Stimulated activated memory B cell treated with anti-CD40 and anti-IgM and Interleukin-4, amounts not matched to agents 10 μg/mL and 1 μg/mL and 100 μg/mL, for 72 hours (primary cell): ENCODE results near the gene NAXD.
A peak's percentile ranks its signal among the peaks of the same experiment; 100 is the strongest.

Experiments
- ATAC-seq: fragments of 150-1000 bp; cut with Tn5 transposase; 2 replicates; pipeline ENCODE4 v1.10.0; 2021
- H3K27ac Mint-ChIP-seq: one replicate; pipeline ENCODE4 v1.8.0; 2022; ENCODE audit warnings: mild to moderate bottlenecking, mixed read lengths
- H3K27me3 Mint-ChIP-seq: one replicate; pipeline ENCODE4 v1.8.0; 2022; ENCODE audit warnings: mixed read lengths
- H3K36me3 Mint-ChIP-seq: one replicate; pipeline ENCODE4 v1.8.0; 2022; ENCODE audit warnings: mixed read lengths
- H3K4me1 Mint-ChIP-seq: one replicate; pipeline ENCODE4 v1.8.0; 2022; ENCODE audit warnings: mixed read lengths
- H3K4me3 Mint-ChIP-seq: one replicate; pipeline ENCODE4 v1.8.0; 2022; ENCODE audit warnings: mild to moderate bottlenecking, moderate library complexity, mixed read lengths
- H3K9me3 Mint-ChIP-seq: one replicate; pipeline ENCODE4 v1.8.0; 2022; ENCODE audit warnings: mixed read lengths

The NAXD gene

DNA sequence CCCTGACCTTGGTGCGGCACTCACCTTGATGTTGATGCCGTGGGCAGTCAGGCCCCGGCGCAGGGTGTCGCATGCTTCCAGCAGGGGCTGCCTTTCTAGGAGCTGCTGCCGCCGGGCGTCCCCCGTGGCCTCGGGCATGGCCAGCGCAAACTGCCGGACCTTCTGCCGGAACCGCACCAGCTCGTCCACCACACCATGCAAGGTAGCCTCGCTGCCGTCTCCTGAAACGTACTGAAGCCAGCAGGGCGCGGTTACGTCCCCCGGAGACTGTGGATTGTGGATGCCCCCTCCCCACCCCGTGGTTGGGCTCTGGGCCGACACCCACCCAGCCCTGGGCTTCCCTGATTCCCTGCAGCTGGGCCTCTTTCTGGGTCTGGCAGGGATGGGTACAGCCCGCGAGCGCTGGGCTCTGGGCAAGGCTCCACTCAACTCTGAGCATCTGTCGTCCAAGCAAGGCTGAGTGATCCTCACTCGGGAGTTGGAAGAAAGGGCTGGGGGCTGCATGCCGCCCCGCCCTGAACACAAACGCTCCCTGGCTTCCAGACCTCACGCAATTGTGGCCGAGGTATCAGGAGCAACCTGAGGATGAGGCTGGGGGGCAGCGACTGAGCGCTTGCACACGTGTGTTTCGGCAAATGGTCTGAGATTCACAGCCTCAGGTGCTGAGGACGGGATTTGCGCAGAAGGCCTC, 27.1 kb downstream of the NAXD start:
- no peak for ATAC-seq
- no peaks in the 10 kb centered on the region for H3K9me3 Mint-ChIP-seq
- peaks cover 27% of the 10 kb centered on the region for H3K4me1 Mint-ChIP-seq
- no peak overlapping the region for H3K4me3 Mint-ChIP-seq
- H3K36me3 Mint-ChIP-seq: peaks cover 49% of the 10 kb centered on the region
- no peaks in the 10 kb centered on the region for H3K27me3 Mint-ChIP-seq
- H3K27ac Mint-ChIP-seq: no peak overlapping the region

DNA sequence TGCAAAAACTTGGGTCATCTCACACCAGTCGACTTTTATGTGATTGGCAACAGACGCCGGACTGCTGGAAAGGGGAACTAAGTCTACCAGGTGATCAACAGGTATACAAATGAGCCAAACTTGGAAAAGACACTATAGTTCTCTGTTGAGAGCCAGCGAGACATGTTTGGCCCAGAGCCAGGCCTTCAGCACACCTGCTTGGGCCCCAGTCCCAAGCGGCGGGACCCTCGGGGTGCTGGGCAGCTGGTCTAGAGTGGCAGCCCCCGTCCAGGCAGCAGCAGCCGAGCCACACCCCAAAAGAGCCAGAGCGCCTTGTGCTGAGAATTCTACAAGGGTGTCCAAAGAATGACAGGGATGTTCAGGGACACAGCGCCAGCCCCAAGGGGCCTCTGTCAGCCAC, 28.0 kb downstream of the NAXD start:
- Mint-ChIP-seq H3K9me3 (no peaks in the 10 kb centered on the region), H3K27me3 (no peaks in the 10 kb centered on the region), H3K4me3 (no peak overlapping the region), H3K4me1 (peaks cover 27% of the 10 kb centered on the region), H3K36me3 (peaks cover 46% of the 10 kb centered on the region), H3K27ac (no peak overlapping the region)
- ATAC-seq: no peak

DNA sequence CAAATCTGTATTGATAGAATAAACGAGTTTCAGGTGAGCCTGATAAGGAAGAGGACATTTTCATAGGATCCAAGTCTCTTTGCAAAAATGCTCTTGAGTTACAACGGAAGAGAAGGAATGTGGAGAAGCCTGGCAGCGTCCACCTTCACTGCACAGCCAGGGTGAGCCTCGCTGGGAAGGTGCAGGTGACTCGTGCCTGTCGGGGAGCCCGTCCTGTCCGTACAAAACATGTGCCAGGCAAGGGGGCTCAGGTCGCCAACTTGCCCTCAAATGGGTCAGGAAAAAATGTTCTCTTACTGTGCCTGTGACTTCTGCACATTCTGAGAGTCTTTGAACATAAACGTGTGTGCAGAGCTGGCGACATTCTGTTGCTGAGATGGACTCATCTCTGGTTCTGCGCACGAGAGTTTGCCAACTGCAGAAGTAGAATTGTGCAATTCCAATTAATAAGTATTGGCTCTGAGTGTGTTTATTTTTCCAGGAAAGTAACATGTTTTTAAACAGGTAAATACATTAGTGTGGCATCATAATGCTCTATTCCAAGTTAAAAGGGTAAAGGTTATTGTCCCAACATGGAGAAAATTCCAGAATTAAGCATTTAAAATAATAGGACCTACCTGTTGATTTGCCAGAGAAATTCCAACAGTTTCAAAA, 28.6 kb downstream of the NAXD start:
- no peaks in the 10 kb centered on the region for H3K27me3 Mint-ChIP-seq
- no peak overlapping the region for H3K27ac Mint-ChIP-seq
- H3K9me3 Mint-ChIP-seq: no peaks in the 10 kb centered on the region
- H3K36me3 Mint-ChIP-seq: peaks cover 46% of the 10 kb centered on the region
- peaks cover 28% of the 10 kb centered on the region for H3K4me1 Mint-ChIP-seq
- no peak for ATAC-seq
- H3K4me3 Mint-ChIP-seq: no peak overlapping the region

DNA sequence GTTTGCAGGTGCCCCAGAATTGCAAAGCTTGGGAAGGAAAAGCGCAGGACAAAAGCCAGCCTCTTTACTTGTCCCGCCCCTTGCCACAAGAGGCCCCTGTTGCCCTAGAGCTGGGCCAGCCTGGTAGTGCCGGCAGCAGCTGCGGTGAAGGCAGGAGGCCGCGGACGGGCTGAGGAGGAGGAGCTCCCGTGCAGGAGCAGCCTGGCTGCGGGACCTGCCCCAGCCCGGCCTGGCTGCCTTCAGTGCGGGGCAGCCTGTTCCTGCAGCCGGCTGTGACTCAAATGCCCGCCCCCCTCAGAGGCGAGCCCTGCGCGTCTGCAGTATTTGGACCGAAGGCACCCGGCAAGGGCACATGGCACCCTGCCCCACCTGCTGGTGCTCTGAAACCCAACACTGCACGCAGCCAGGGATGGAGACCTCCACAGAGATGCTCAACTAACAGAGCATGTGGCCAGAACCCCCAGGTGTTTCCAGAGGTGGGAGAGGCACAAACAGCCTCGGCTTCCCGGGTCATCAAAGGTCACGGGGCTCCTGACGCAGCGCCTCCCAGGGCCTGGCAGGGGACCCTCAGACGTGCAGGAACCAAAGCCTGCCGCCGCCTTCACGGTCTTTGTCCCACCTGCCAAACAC, 29.7 kb downstream of the NAXD start:
- ATAC-seq: peak; percentile 90
- H3K27ac Mint-ChIP-seq: no peak overlapping the region
- no peak overlapping the region for H3K4me3 Mint-ChIP-seq
- H3K36me3 Mint-ChIP-seq: peaks cover 44% of the 10 kb centered on the region
- peaks cover 35% of the 10 kb centered on the region for H3K4me1 Mint-ChIP-seq
- no peaks in the 10 kb centered on the region for H3K27me3 Mint-ChIP-seq
- H3K9me3 Mint-ChIP-seq: no peaks in the 10 kb centered on the region

DNA sequence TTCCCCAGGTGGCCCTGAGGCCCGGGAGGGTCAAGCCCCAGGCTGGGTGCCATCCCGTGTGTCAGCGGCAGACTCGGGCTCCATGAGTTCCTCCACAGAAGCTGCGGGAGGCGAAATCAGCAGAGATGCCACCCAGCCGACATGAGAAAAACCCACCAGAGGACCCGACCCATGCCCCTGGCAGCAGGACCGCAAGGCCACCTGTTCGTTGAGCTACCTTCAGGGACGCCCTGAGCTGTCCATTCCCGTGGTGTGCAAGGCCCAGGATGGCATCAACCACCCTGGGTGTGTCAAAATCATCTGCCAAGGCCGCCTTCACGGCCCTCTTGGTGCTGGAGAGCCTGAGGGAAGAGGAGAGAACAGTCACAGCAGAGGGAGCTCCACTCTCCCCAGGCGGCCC, 30.4 kb downstream of the NAXD start:
- no peak for ATAC-seq
- H3K27me3 Mint-ChIP-seq: no peaks in the 10 kb centered on the region
- H3K4me1 Mint-ChIP-seq: peaks cover 28% of the 10 kb centered on the region
- H3K27ac Mint-ChIP-seq: no peak overlapping the region
- no peak overlapping the region for H3K4me3 Mint-ChIP-seq
- no peaks in the 10 kb centered on the region for H3K9me3 Mint-ChIP-seq
- peaks cover 43% of the 10 kb centered on the region for H3K36me3 Mint-ChIP-seq

DNA sequence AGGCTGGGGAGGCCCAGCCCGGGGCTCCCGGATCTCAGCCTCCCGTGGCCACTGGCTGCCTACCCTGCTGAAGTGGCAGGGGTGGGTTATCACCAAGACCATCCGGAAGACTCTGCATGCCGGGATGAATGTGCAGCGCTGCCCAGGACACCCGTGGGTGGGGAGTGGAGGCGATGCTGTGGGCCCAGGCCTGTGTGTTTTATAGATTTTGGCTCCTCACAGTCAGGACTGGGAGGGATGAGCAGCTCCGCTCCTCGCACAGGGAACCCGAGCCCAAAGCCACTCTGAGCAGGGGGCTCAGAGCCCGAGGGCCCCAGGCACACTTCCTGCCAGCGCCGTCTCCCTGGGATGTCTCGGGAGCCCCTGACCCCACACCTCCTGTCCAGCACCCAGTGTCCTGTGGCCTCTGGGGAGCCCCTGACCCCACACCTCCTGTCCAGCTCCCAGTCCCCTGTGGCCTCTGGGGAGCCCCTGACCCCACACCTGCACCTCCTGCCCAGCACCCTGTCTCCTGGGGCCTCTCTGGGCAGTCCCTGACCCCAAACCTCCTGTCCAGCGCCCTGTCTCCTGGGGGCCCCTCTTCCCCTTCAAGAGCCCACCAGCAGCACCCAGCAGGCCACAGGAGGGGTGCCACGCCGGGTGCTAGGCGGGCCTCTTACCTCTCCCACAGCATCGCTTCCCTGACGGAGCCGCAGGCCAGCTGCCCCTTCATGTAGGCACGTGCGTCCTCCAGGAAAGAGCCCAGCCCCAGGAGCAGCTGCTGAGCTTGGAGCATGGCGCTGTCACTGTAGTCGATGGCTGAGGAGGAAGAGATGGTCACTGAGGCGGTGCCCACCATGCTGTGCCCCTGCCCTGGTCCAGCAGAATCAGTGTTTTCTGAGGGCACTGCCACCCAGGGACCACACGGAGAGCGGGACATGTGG, 31.4 kb downstream of the NAXD start:
- H3K4me3 Mint-ChIP-seq: no peak overlapping the region
- no peaks in the 10 kb centered on the region for H3K27me3 Mint-ChIP-seq
- ATAC-seq: no peak
- no peak overlapping the region for H3K27ac Mint-ChIP-seq
- peaks cover 36% of the 10 kb centered on the region for H3K4me1 Mint-ChIP-seq
- H3K9me3 Mint-ChIP-seq: no peaks in the 10 kb centered on the region
- H3K36me3 Mint-ChIP-seq: peaks cover 40% of the 10 kb centered on the region

DNA sequence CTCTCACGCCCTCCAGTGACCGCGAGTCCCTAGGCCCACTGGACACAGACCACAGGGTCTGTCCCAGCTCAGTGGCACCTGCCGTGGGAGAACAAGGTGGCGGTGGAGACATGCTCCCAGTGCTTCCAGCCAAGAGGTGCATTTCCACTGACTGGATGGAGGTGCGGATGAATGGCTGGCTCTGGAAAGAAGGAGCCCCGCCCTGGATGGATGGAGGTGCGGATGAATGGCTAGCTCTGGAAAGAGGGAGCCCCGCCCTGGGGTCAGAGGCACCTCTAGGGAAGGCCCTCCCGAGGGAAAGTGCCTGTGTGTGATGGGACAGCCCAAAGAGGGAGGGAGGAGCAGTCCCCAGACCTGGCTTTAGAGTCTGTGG, 32.0 kb downstream of the NAXD start:
- Mint-ChIP-seq H3K4me1 (peaks cover 42% of the 10 kb centered on the region), H3K27me3 (no peaks in the 10 kb centered on the region), H3K36me3 (peaks cover 40% of the 10 kb centered on the region), H3K4me3 (no peak overlapping the region), H3K9me3 (no peaks in the 10 kb centered on the region), H3K27ac (peak overlapping the region; percentile 39)
- ATAC-seq: no peak

DNA sequence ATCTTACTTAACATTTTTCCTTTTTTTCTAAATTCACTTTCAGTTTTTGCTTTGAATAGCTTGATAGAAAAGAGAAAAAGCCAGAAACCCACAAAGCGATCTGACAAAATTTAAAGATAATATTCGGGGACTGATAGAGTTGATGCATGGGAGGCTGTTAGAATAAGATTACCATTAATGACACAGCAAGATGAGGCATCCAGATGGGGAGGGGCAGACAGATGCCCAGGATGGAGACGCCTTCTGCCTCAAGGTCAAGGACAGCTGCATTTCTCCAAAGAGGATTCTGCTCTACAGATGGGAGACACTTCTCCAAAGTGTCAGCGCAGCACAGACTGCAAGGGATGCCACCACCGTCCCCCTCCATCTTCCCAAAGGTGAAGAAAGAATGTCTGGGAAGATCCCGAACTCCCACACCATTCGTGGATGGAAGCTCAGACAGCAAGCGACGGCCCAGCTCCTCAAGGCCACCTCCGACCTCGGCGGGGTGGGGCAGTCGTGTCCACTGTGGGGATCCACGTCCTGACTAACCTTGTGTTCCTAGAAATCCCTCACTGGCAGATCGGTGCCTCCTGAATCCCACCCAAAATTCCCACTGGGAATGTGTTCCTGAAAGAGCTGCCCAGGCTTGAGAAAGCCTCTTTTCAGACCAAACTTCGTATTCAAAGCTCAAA, 32.9 kb downstream of the NAXD start:
- Mint-ChIP-seq H3K27ac (peak overlapping the region; percentile 39), H3K4me1 (peaks cover 49% of the 10 kb centered on the region)

DNA sequence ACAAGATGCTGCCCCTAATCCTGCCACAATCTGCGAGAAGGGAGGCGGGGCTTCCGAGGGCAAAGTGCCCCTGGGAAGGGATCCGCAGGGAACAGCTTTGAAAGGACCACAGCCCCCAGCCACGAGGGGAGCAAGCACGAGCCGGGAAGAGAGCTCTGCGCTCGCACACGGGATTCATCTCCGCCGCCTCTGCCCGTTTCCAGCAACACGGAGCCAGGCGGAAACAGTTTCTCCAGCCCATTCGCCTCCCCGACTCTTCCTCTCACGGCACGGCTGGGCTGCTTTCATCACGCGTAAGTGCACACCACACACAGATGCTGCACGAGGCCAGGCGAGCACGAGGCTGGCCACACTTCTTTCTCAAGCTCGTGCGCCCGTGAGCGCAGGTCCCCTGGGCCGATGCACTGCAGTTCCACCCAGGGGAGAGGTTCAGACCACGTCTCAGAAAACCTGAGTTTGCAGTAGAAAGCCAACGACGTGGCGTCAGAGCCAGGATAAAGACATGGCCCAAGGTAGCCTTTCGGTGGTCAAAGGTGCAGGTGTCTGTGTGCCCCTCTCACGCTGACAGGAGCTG, 33.6 kb downstream of the NAXD start:
- Mint-ChIP-seq H3K9me3 (no peaks in the 10 kb centered on the region), H3K4me1 (peaks cover 52% of the 10 kb centered on the region), H3K36me3 (peaks cover 38% of the 10 kb centered on the region), H3K27ac (no peak overlapping the region), H3K4me3 (no peak overlapping the region), H3K27me3 (no peaks in the 10 kb centered on the region)
- no peak for ATAC-seq

More for the DNA sequence above, 32.9 kb downstream of the NAXD start:
- no peak for ATAC-seq
- no peaks in the 10 kb centered on the region for H3K27me3 Mint-ChIP-seq
- no peak overlapping the region for H3K4me3 Mint-ChIP-seq
- peaks cover 38% of the 10 kb centered on the region for H3K36me3 Mint-ChIP-seq
- no peaks in the 10 kb centered on the region for H3K9me3 Mint-ChIP-seq

DNA sequence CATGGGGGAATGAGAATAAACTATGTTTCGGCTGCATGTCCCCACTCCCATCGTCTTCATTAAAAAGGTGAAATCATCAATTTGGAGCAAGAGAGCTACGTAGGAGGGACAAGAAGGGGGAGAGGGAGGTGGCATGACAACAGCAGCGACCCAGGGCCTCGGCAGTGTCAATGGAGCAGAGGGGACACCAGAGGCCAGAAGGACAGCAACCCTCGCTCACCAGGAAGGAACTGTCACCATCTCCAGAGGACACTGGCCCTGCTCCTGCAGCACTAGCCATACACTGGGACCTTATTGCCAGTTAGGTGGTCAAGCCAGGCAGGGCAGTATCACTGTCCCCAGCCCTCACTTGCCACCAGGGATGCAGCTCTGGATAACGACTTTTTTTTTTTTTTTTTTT, 34.2 kb downstream of the NAXD start:
- no peaks in the 10 kb centered on the region for H3K27me3 Mint-ChIP-seq
- peaks cover 54% of the 10 kb centered on the region for H3K4me1 Mint-ChIP-seq
- peaks cover 38% of the 10 kb centered on the region for H3K36me3 Mint-ChIP-seq
- H3K4me3 Mint-ChIP-seq: no peak overlapping the region
- no peak overlapping the region for H3K27ac Mint-ChIP-seq
- no peak for ATAC-seq
- H3K9me3 Mint-ChIP-seq: no peaks in the 10 kb centered on the region

DNA sequence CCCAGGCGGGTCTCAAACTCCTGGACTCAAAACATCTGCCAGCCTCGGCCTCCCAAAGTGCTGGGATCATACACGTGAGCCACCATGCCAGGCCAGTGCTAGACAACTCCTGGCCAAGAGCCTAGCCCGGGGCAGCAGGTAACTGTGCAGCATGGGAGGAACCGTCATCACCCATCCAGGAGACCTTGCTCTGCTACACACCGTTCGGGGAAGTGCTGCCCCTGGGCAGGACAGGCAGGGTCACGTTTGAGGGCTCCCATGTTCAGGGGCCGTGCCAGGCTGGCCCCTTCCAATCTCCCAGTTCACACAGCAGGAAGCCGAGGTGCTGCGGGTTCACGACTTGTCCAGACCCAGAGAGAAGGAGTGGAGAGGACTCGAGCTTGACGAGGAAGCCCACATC, 35.1 kb downstream of the NAXD start:
- Mint-ChIP-seq H3K36me3 (peaks cover 42% of the 10 kb centered on the region), H3K27me3 (no peaks in the 10 kb centered on the region), H3K27ac (no peak overlapping the region), H3K4me1 (peaks cover 54% of the 10 kb centered on the region), H3K9me3 (no peaks in the 10 kb centered on the region), H3K4me3 (no peak overlapping the region)
- ATAC-seq: no peak

DNA sequence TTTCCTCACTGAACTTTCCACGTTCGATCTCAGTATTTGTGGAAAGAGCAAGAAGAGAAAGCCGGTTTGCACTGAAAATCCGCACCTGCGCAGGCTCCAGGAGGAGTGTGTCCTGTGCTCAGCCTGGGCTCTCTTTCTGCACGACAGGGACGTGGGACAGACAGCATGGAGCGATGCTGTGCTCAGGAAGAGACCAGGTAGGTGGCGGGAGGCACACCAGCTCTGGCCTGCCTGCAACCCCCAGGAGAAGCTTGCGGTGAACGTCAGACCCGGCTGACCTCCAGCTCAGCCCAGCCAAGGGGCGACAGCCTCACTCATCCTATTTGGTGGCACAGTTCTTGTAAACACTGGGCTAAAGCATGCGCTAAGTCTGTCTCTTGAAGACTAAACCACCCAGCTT, 35.9 kb downstream of the NAXD start:
- no peak overlapping the region for H3K4me3 Mint-ChIP-seq
- H3K27me3 Mint-ChIP-seq: no peaks in the 10 kb centered on the region
- no peaks in the 10 kb centered on the region for H3K9me3 Mint-ChIP-seq
- peaks cover 45% of the 10 kb centered on the region for H3K36me3 Mint-ChIP-seq
- no peak for ATAC-seq
- peaks cover 60% of the 10 kb centered on the region for H3K4me1 Mint-ChIP-seq
- no peak overlapping the region for H3K27ac Mint-ChIP-seq

DNA sequence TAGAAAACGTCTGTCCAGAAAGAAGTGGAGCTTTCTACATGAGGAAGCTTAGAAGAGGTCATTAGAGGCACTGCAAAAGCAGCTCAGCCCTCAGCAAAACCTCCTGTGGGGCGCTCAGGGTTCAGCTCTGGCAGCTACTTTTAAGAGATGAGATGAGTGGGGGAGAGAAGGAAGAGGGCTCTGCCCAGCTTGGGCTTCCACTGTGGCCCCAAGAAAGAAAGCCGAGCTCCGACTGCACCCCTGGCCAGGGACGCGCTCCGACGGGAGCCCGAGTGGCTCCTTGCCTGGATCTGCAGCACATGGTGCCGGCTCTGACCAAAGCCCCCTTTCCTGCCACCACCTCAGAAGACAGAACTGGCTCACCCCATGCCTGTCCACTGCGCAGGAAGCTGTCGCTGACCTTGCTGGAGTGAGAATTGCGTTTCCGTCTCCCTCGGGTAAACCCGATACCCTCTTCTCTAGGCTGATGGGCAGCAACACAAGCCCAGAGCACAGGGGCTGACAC, 36.4 kb downstream of the NAXD start:
- Mint-ChIP-seq H3K27me3 (no peaks in the 10 kb centered on the region), H3K4me1 (peaks cover 62% of the 10 kb centered on the region), H3K36me3 (peaks cover 46% of the 10 kb centered on the region), H3K27ac (peak overlapping the region; percentile 19), H3K9me3 (no peaks in the 10 kb centered on the region), H3K4me3 (no peak overlapping the region)
- no peak for ATAC-seq

DNA sequence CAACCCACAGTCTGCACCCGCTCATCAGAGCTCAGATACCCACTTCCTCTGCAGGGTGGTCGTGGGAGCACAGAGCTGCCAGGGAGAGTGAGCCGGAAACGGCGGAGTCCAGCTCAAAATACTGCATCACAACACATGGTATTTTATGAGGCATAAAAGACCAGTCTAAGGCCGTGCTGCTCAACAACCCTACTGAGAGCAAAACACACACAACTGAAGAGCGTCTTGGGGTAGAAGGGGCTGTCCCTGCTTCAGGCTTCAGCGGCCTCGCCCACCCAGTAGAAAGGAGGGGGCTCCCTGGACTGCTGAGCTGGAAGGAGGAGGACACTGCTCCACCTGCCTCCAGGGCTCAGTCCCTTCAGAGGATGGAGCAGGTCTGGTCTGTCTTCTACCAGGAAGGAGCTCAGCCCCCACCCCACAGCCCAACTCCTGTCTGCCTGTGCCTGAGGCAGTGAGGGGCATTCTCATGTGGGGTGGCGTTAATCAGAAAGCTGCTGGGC, 36.9 kb downstream of the NAXD start:
- Mint-ChIP-seq H3K27ac (peak overlapping the region; percentile 19), H3K4me1 (peaks cover 65% of the 10 kb centered on the region), H3K9me3 (no peaks in the 10 kb centered on the region), H3K27me3 (no peaks in the 10 kb centered on the region), H3K4me3 (no peak overlapping the region), H3K36me3 (peaks cover 46% of the 10 kb centered on the region)
- peak; percentile 78 for ATAC-seq
